Measurements from ENCODE around the gene TRMT6.

- TF ChIP-seq CTCF (conservative IDR thresholded peaks at IDR 0.05; ENCODE audit: low read length) (no peak), EZH2phosphoT487 (IDR thresholded peaks at IDR 0.05; ENCODE audit: borderline replicate concordance) (no peak)
Observed at GRCh38 chr20:5927749-5928462, 22.4 kb downstream of the TRMT6 start.
